ENCODE results near the gene APOD. TPM values are rescaled to one million over a fixed set of nuclear protein-coding genes. Genes with fewer than 3 reads are reported as not detected.
A peak's percentile ranks its signal among the peaks of the same experiment; 100 is the strongest.

The APOD gene
- total RNA-seq, 1 experiment from 2014 or later: not detected

GRCh38 chr3:195524171-195524896 lies 59.4 kb downstream of the APOD start:
- DNase-seq: no peak
- no peaks in the 10 kb centered on the region for H3K27me3 Mint-ChIP-seq (ENCODE audit: unreplicated experiment)
- TF ChIP-seq CTCF (IDR thresholded peaks at IDR 0.05; ENCODE audit: unreplicated experiment): no peak
- intact Hi-C loops (cut with micrococcal nuclease; ENCODE audit: unreplicated experiment): no loop called here
- H3K27ac Mint-ChIP-seq (ENCODE audit: unreplicated experiment): no peak overlapping the region
- CTCF ChIA-PET: interaction anchor here (2.8 kb wide), 1 partner anchor 253 kb away, joined by 19 read pairs; the partner anchor contains the start of gene XXYLT1
- no TSS peak for BruUV-seq (replicated peaks)
- H3K4me1 Mint-ChIP-seq (ENCODE audit: low read depth, unreplicated experiment): no peaks in the 10 kb centered on the region
- H3K9me3 Mint-ChIP-seq (ENCODE audit: low read depth, unreplicated experiment): no peaks in the 10 kb centered on the region
- no peak overlapping the region for H3K4me3 Mint-ChIP-seq (ENCODE audit: low read depth, unreplicated experiment)
- peaks cover 17% of the 10 kb centered on the region for H3K36me3 Mint-ChIP-seq (ENCODE audit: insufficient read depth, unreplicated experiment)

GRCh38 chr3:195522254-195523023 lies 61.3 kb downstream of the APOD start:
- peak; percentile 71 for TF ChIP-seq CTCF (IDR thresholded peaks at IDR 0.05; ENCODE audit: unreplicated experiment)
- no peaks in the 10 kb centered on the region for H3K27me3 Mint-ChIP-seq (ENCODE audit: unreplicated experiment)
- peaks cover 12% of the 10 kb centered on the region for H3K36me3 Mint-ChIP-seq (ENCODE audit: insufficient read depth, unreplicated experiment)
- BruUV-seq (replicated peaks): no TSS peak
- DNase-seq: peak; percentile 49
- no peak overlapping the region for H3K27ac Mint-ChIP-seq (ENCODE audit: unreplicated experiment)
- CTCF ChIA-PET: interaction anchor here (0.5 to 2.8 kb wide), 5 partner anchors 210 to 833 kb away, joined by 3 to 19 read pairs (median 3); partner anchors contain the start of gene XXYLT1
- no peaks in the 10 kb centered on the region for H3K9me3 Mint-ChIP-seq (ENCODE audit: low read depth, unreplicated experiment)
- intact Hi-C loops (cut with micrococcal nuclease; ENCODE audit: unreplicated experiment): loop anchor here (1.0 kb wide), 1 partner anchor 251 kb away; the partner anchor contains the start of gene XXYLT1
- no peak overlapping the region for H3K4me3 Mint-ChIP-seq (ENCODE audit: low read depth, unreplicated experiment)
- no peaks in the 10 kb centered on the region for H3K4me1 Mint-ChIP-seq (ENCODE audit: low read depth, unreplicated experiment)

Other genes with a start within 250 kb of the APOD start
- gene ACAP2, start 140.9 kb downstream of the APOD start, total RNA-seq (2022): 74.0 TPM in 2 replicates
- 60.6 and 68.2 TPM in 2 replicates for gene PPP1R2, start 40.6 kb downstream of the APOD start, total RNA-seq (2022)
- 83.1 and 128 TPM in 2 replicates for gene MUC20, start 137.0 kb upstream of the APOD start, total RNA-seq (2022)
- 3.6 and 4.6 TPM in 2 replicates for gene MUC4, start 228.0 kb upstream of the APOD start, total RNA-seq (2022)

Measured in Calu3 (cell line).